ENCODE measurements around the gene SASH1. TPM values are rescaled to one million over a fixed set of nuclear protein-coding genes. Genes with fewer than 3 reads are reported as not detected.

The SASH1 gene
- total and polyA plus RNA-seq, 2 of the 8 experiments (the other 6 are each of a cell fraction or from before 2014, with no cell fraction given): 6.0 to 20.2 TPM

GRCh38 chr6:148521586-148521985 lies 178.9 kb downstream of the SASH1 start:
- POLR2A ChIA-PET (ENCODE audit: partially characterized antibody): no interaction called here
- Histone ChIP-seq H4K8ac (ENCODE audit: extremely low read depth, insufficient read depth, low read length) (no peak overlapping the region), H3K27ac (ENCODE audit: low read depth, low read length) (no peak overlapping the region), H3K18ac (ENCODE audit: extremely low read depth, low read length) (no peak overlapping the region), H3K56ac (replicated peaks; ENCODE audit: insufficient read length, low read depth, low read length) (no peak overlapping the region), H3K4me3 (ENCODE audit: extremely low read depth in 1 of 4, insufficient read depth in 2 of 4, low read depth in 3 of 4, low read length in 4 of 4) (no peak overlapping the region), H4K5ac (ENCODE audit: insufficient read length, low read depth, low read length) (no peak overlapping the region), H3K9me3 (ENCODE audit: insufficient read depth in 2 of 2, low read depth in 1 of 2, low read length in 1 of 2) (no peaks in the 10 kb centered on the region; a peak in 1 of 4 replicates), H3K27me3 (replicated peaks in 1 of 4; ENCODE audit: control insufficient read depth in 3 of 4, extremely low read depth in 1 of 4, insufficient read depth in 3 of 4, low read length in 3 of 4) (no peaks in the 10 kb centered on the region), H3K36me3 (ENCODE audit: control insufficient read depth in 2 of 4, insufficient read depth in 4 of 4, low read length in 3 of 4) (peaks cover 4 to 14% (median 10%) of the 10 kb centered on the region in 4 experiments; a peak in 5 of 8 replicates), H2BK5ac (ENCODE audit: low read depth, low read length) (no peak overlapping the region), H4K91ac (replicated peaks; ENCODE audit: insufficient read length, low read length) (no peak overlapping the region), H3K23me2 (ENCODE audit: low read depth, low read length) (no peaks in the 10 kb centered on the region), H3K4ac (replicated peaks; ENCODE audit: insufficient read length, low read depth, low read length) (no peak overlapping the region), H3K23ac (ENCODE audit: insufficient read length) (no peak overlapping the region), H2BK20ac (ENCODE audit: low read length) (no peak overlapping the region), H3K4me2 (ENCODE audit: insufficient read depth in 1 of 2, low read depth in 2 of 2, low read length in 2 of 2) (no peak overlapping the region), H3K4me1 (replicated peaks in 1 of 4; ENCODE audit: control insufficient read depth in 3 of 4, insufficient read depth in 4 of 4, low read length in 3 of 4) (peaks cover 1 to 6% (median 3%) of the 10 kb centered on the region in 4 experiments; a peak in 6 of 7 replicates), H4K20me1 (replicated peaks in 1 of 2; ENCODE audit: control insufficient read depth in 1 of 2, insufficient read depth in 2 of 2, low read length in 2 of 2) (no peaks in the 10 kb centered on the region), H3K9ac (replicated peaks in 1 of 4; ENCODE audit: extremely low read depth in 1 of 4, low read depth in 3 of 4, low read length in 3 of 4) (no peak overlapping the region), H2BK12ac (ENCODE audit: low read depth, low read length) (no peak overlapping the region), H3K14ac (ENCODE audit: insufficient read length) (no peak overlapping the region), H2BK120ac (replicated peaks; ENCODE audit: low read depth, low read length) (no peak overlapping the region), H3K79me1 (ENCODE audit: low read depth, low read length) (no peaks in the 10 kb centered on the region), H2AK5ac (ENCODE audit: low read depth, low read length) (no peak overlapping the region), H3K79me2 (ENCODE audit: control insufficient read depth in 1 of 2, insufficient read depth in 2 of 2, low read length in 2 of 2) (no peaks in the 10 kb centered on the region), H2AFZ (ENCODE audit: low read length) (no peak overlapping the region), H2BK15ac (ENCODE audit: low read length) (no peak overlapping the region)
- CTCF ChIA-PET (ENCODE audit: partially characterized antibody): no interaction called here
- DNase-seq (ENCODE audit: low read depth in 1 of 2, low spot score in 2 of 2): no peak
- WGBS, 2 experiments (ENCODE audit: extremely low coverage in 1 of 2, insufficient coverage in 1 of 2, insufficient read length in 1 of 2, insufficient replicate concordance in 2 of 2, low coverage in 1 of 2, low lambda C conversion rate in 2 of 2, missing lambda C conversion rate in 1 of 2): 85% methylated on average over 1 of the region's 1 CpG; no CpG with 5 or more reads in 1 of the 2 experiments
- no peak for FAIRE-seq
- TF ChIP-seq GTF2F1 (IDR thresholded peaks at IDR 0.05; ENCODE audit: borderline replicate concordance, low read depth, low read length) (no peak), TEAD4 (IDR thresholded peaks at IDR 0.05; ENCODE audit: low read depth, low read length) (no peak), EGR1 (IDR thresholded peaks at IDR 0.05; ENCODE audit: borderline replicate concordance, low read depth, low read length) (no peak), SAP30 (IDR thresholded peaks at IDR 0.05; ENCODE audit: insufficient read depth, insufficient replicate concordance, low read length) (no peak), RFX5 (IDR thresholded peaks at IDR 0.05; ENCODE audit: borderline replicate concordance, low read depth, low read length) (no peak), CEBPB (IDR thresholded peaks at IDR 0.05; ENCODE audit: low read depth, low read length) (no peak)
- TF ChIP-seq, protein P1, sequence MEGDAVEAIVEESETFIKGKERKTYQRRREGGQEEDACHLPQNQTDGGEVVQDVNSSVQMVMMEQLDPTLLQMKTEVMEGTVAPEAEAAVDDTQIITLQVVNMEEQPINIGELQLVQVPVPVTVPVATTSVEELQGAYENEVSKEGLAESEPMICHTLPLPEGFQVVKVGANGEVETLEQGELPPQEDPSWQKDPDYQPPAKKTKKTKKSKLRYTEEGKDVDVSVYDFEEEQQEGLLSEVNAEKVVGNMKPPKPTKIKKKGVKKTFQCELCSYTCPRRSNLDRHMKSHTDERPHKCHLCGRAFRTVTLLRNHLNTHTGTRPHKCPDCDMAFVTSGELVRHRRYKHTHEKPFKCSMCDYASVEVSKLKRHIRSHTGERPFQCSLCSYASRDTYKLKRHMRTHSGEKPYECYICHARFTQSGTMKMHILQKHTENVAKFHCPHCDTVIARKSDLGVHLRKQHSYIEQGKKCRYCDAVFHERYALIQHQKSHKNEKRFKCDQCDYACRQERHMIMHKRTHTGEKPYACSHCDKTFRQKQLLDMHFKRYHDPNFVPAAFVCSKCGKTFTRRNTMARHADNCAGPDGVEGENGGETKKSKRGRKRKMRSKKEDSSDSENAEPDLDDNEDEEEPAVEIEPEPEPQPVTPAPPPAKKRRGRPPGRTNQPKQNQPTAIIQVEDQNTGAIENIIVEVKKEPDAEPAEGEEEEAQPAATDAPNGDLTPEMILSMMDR (IDR thresholded peaks at IDR 0.05; ENCODE audit: control extremely low read depth in 1 of 3, insufficient read depth in 1 of 3, low read depth in 1 of 3, low read length in 3 of 3): no peak

Measured in H1 (cell line).